MM.1S (cell line): ENCODE results near the gene NUDT1.

Experiments
- CTCF ChIP-seq: fragments of 300-600 bp; sonication (generic); IDR thresholded peaks from 2 replicates; pipeline ENCODE4 v1.5.1; 2016; ENCODE audit warnings: antibody characterized with exemption, low read length, mixed read lengths
- EZH2 ChIP-seq: fragments of 300-600 bp; sonication (generic); optimal IDR thresholded peaks from 2 replicates; pipeline ENCODE3; 2017; ENCODE audit warnings: low read depth, mild to moderate bottlenecking, antibody characterized with exemption, low read length, mixed read lengths

GRCh38 chr7:2256306-2257045 is 14.4 kb downstream of the NUDT1 start:
- TF ChIP-seq CTCF (no peak), EZH2 (no peak)
